Epithelial cell of prostate (primary cell): Measurements from ENCODE around the gene ZSWIM3.
"Not testable (repeated sequence)": the region's sequence is repeated elsewhere in the genome, so short reads cannot be mapped to it uniquely, and the experiment has no call there.

Experiments used
- DNase-seq: peaks from one replicate; pipeline ENCODE4 v3.0.0-alpha.2; 2011; ENCODE audit warnings: low read depth, low spot score
- H3K27ac ChIP-seq: fragments of 450-650 bp; 2 replicates; pipeline ENCODE4 v1.5.1; 2017; ENCODE audit warnings: mild to moderate bottlenecking

Gene ZSWIM3

GRCh38 chr20:45853484-45853883 is 3.9 kb upstream of the ZSWIM3 start:
- no peak for DNase-seq
- no peak overlapping the region for H3K27ac ChIP-seq

- H3K27ac ChIP-seq, result peak overlapping the region; percentile 44
- DNase-seq, result no peak
Observed at GRCh38 chr20:45857882-45858216, 435 bp downstream of the ZSWIM3 start.

- no peak overlapping the region for H3K27ac ChIP-seq
- DNase-seq, result no peak
Observed at GRCh38 chr20:45859916-45860315, 2.5 kb downstream of the ZSWIM3 start.

GRCh38 chr20:45860560-45861220 is 3.3 kb downstream of the ZSWIM3 start:
- no peak overlapping the region for H3K27ac ChIP-seq
- DNase-seq, result no peak

GRCh38 chr20:45861221-45862075 is 4.0 kb downstream of the ZSWIM3 start:
- no peak for DNase-seq
- H3K27ac ChIP-seq, result no peak overlapping the region

GRCh38 chr20:45863543-45864470 is 6.4 kb downstream of the ZSWIM3 start:
- DNase-seq, result no peak
- no peak overlapping the region for H3K27ac ChIP-seq

GRCh38 chr20:45866454-45866853 is 9.0 kb downstream of the ZSWIM3 start:
- no peak for DNase-seq
- no peak overlapping the region for H3K27ac ChIP-seq

GRCh38 chr20:45867136-45867818 is 9.9 kb downstream of the ZSWIM3 start:
- DNase-seq, result no peak
- H3K27ac ChIP-seq, result no peak overlapping the region

GRCh38 chr20:45867819-45868176 is 10.4 kb downstream of the ZSWIM3 start:
- peak; percentile 8 for DNase-seq
- no peak overlapping the region for H3K27ac ChIP-seq

GRCh38 chr20:45872626-45873025 is 15.2 kb downstream of the ZSWIM3 start:
- no peak overlapping the region for H3K27ac ChIP-seq
- no peak for DNase-seq

GRCh38 chr20:45873409-45874103 is 16.1 kb downstream of the ZSWIM3 start:
- no peak for DNase-seq
- no peak overlapping the region for H3K27ac ChIP-seq

- H3K27ac ChIP-seq, result not testable (repeated sequence)
Observed at GRCh38 chr20:45874104-45874481, 16.7 kb downstream of the ZSWIM3 start.

GRCh38 chr20:45874576-45874975 is 17.2 kb downstream of the ZSWIM3 start:
- H3K27ac ChIP-seq, result no peak overlapping the region
- DNase-seq, result no peak

More at GRCh38 chr20:45874104-45874481, 16.7 kb downstream of the ZSWIM3 start:
- DNase-seq, result not testable (repeated sequence)

GRCh38 chr20:45878076-45878761 is 20.8 kb downstream of the ZSWIM3 start:
- H3K27ac ChIP-seq, result no peak overlapping the region
- no peak for DNase-seq

GRCh38 chr20:45880988-45881788 is 23.8 kb downstream of the ZSWIM3 start, which contains the start of gene ZSWIM1:
Gene ZSWIM1, plus strand, starts transcription at chr20:45881227. Its CDS starts 1,366 bp downstream, at chr20:45882593.
- DNase-seq, result peak; percentile 89
- peak within 1 kb of the TSS; percentile 38 for H3K27ac ChIP-seq

GRCh38 chr20:45882469-45883099 is 25.2 kb downstream of the ZSWIM3 start:
- H3K27ac ChIP-seq, result no peak overlapping the region
- DNase-seq, result no peak

- H3K27ac ChIP-seq, result no peak overlapping the region
- no peak for DNase-seq
Observed at GRCh38 chr20:45883100-45883469, 25.7 kb downstream of the ZSWIM3 start.
